GM18861 (cell line): ENCODE measurements around the gene CEP43.

Experiments used
- ATAC-seq: cut with Tn5 transposase; IDR thresholded peaks from one replicate; pipeline ENCODE4 v1.9.1; 2021; ENCODE audit not compliant: unreplicated experiment

CEP43 gene

DNA sequence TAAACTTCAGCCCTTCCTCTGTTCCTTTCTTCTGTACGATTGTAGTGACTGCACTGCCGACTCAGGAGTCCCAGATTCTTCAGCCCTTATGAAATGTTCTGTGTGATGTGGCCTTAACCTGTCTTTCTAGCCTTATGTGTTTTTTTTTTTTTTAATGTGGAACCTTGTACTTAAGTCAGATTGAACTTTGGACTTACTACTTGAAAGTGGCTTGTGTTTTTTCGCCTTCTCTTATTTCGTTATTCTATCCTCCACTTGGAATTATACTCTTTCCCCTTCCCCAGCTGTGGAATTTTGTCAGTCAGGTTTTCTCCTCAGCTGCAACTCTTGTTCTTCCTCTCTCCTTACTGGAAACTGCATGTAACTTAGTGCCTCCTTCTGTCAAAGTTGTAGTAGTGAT is 8.8 kb downstream of the CEP43 start:
- no peak for ATAC-seq

DNA sequence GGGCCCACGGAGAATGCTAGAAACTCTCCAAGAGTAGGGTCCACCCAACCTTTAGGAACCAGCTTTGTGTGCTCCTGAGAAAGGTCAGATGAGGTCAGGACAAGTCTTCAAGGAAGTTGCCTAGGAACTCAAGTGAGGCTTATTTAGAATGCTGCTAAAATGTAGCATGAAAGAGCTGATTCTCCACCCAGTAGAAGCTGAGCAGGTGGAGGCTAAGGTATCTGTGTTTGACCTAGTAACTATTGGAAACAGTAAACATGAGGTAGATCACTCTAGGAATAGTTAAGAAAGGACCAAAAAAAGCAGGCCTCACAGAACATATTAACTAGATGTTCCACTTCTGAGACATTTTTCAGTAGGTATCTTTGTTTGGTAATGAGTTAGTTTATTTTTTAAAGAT is 13.9 kb downstream of the CEP43 start:
- no peak for ATAC-seq

- ATAC-seq: no peak
These were observed 14.7 kb downstream of the CEP43 start for GRCh38 chr6:167013946-167014345.

DNA sequence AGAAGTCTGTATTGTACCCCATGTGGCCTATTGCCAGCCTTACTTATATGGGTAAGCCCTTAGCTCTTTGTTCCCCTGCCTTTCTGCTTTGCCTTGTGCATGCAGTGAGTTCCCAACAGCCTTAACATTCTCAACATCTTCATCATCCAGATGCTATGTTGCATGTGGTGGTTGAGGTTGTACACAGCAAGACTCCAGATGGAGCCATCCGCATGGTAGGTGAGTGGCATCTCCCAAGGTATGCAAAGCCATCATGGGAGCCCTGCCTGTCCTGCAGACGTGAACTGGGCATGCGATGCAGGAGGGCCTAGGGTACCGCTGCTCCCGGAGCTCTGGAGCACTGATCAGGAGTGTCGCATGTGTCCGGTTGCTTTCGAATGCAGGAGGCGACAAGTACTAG is 16.1 kb downstream of the CEP43 start:
- ATAC-seq: no peak

DNA sequence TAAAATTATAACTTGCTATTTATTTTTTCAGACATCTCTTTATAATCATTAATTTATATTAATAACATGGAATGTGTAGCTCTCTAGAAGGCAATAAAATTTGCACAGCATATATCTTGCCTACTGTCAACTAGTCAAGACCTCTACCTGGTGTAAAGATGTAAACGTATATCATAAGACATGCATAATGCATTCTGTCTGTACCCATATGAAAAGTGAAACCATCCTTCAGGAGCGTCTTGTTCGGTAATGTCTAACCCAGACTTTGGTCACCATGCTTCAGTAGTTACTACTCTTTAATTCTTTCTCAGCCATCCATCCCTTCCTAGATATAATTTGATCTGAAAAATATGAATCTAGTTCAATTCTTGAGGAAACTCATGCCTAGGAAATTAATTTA is 21.0 kb downstream of the CEP43 start:
- ATAC-seq: peak; percentile 91

DNA sequence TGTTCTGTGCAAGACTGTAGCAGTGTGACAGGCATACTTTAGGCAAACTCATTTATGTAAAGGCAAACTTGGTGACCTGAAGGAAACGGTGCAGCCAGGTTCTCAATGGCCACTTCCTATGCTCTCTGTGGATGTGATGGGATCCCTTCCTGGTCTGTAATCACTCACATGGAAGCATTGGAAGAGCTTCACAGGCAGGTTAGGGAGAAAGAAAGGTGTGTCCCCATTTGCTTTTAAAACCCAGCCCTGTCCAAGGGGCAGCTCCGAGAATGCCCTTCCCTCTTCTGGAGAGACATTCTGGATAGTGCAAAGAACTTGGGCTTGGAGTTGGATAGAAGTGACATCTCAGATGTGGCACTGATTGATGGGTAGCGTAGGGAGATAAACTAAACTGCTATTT is 28.1 kb downstream of the CEP43 start:
- ATAC-seq: no peak

DNA sequence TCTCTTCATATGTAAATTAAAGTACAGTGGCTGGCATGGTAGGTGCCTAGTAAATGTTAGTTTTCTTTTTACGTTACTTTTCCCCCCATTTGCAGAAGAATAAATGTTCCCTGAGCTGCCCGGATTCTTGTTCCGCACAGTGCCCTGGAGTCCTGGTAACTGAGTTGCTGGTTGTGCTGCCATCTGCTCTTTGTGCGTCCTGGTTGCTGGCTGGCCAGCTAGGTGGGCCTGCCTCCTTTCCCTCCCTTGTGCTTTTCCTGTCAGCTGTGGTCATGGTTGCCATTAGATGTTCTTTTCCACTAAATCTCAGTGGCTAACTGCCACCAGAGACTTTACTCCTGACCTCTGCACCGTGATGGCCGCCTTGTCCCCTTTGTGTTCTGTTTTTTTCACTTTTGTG is 28.6 kb downstream of the CEP43 start:
- no peak for ATAC-seq

GRCh38 chr6:167030222-167031072 is 31.2 kb downstream of the CEP43 start:
- no peak for ATAC-seq

- ATAC-seq: no peak
These were observed 32.0 kb downstream of the CEP43 start for GRCh38 chr6:167031082-167031709.

- ATAC-seq: no peak
These were observed 34.9 kb downstream of the CEP43 start for GRCh38 chr6:167034056-167034455.

DNA sequence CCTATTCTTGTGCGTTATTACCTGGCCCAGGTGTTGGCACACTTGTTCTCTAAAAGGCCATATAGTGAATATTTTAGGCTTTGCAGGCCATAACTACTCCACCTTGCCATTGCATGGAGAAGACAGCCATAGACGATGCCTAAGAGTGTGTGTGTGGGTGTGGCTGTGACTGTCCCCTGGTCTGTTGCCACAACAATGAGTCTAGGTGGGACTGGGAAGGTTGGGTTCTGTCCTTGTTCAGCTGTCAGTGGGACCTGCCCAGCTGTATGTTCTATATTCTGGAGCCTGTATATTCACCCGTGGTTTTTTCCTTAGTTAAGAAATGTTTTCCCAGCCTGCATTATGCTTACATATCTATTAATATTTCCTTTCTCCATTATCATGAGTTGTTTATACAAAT is 38.6 kb downstream of the CEP43 start:
- no peak for ATAC-seq

DNA sequence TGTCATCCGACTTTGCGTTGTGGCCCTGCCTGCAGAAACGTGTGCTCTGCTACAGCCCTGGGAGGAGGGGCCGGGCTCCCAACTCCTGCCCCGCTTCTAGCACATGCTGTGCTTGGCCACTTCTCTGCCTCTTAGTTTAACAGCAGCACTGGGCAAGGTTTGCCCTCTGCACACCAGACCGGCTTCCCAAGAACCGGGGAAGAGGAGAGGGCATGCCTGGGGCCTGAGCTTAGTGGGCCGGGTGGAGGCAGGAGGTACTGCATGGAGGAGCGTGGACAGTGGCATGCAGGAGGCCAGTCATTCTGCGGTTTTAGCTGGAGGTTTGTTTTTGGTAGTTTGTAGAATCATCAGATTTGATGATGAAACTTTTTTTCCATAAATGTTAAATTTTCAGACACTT is 45.5 kb downstream of the CEP43 start:
- ATAC-seq: no peak

DNA sequence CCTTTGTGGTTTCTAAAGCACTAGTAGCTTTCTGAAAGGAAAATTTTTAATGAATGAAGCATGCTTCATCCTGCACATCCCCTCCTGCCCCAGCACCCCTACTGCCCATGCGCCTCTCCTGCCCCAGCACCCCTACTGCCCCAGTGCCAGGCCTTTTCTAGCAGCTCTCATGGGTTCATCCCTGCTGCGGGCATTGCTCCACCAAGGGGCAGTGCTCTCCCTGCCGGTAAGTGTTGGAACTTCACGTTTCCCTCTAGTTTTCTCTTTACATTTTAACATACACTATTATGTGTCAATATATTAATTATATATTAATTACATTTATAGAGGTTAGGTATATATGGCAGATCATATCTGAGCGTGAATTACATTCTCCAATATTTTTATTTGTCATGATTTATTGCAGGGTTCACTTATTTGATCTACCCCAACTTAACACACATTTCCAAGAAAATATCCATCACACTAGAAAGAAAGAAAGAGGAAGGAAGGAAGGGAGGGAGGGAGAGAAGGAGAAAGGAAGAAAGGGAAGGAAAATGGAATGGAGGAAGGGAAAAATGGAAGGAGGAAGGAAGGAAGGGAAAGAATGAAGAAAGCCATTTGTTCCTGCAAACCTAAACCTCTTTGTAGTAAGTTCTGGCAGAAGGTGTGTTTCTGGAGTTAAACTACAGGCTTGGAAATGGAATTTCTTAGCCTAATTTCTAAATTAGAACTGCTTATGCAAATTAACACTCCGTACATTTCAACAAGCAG is 46.8 kb downstream of the CEP43 start:
- ATAC-seq: no peak

GRCh38 chr6:167046861-167047495 is 47.8 kb downstream of the CEP43 start:
- ATAC-seq: peak; percentile 6

GRCh38 chr6:167047554-167047953 is 48.4 kb downstream of the CEP43 start:
- peak; percentile 87 for ATAC-seq
